ENCODE data around the gene RAI14.
"Not testable (repeated sequence)": the region's sequence is repeated elsewhere in the genome, so short reads cannot be mapped to it uniquely, and the experiment has no call there.

RAI14 gene

DNA sequence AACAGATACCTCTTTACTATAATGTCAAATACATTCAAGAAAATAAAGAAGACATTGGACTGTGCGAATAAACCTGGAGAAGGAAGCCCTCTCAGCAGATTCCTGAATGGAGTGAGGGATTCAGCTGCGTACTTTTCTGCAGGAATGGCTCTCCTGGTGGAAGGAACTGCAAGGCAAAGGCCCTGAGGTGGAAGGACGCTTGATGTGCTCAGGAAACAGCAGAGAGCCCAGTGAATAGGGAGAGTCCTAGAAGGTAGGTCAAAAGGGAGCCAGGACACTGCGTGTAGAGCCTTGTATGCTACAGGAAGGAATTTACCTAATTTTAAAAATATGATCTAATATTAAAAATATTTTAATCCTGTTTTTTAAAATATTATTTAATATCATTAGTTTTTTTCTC, 114.4 kb downstream of the RAI14 start:
- no peak for DNase-seq (ENCODE audit: low spot score)

DNA sequence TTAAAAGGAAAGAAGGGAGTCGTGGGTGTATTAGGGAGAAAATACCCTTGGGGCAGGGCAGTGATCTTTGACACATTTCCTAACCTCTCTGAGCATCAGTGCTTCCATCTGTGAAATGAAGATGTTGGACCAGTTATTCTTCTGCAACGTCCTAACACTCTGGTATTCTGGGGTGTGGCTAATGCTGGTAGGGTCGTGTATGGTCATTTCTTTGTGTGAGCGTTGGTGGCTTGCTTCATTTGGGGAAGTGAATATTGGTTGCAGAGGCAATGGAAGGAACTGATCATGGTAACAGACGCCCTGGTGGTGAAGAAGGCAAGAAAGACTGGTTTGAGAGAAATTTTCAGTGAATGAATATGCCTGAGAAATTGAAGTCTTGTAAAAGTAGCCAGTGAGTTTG, 114.9 kb downstream of the RAI14 start:
- no peak for DNase-seq (ENCODE audit: low spot score)

DNA sequence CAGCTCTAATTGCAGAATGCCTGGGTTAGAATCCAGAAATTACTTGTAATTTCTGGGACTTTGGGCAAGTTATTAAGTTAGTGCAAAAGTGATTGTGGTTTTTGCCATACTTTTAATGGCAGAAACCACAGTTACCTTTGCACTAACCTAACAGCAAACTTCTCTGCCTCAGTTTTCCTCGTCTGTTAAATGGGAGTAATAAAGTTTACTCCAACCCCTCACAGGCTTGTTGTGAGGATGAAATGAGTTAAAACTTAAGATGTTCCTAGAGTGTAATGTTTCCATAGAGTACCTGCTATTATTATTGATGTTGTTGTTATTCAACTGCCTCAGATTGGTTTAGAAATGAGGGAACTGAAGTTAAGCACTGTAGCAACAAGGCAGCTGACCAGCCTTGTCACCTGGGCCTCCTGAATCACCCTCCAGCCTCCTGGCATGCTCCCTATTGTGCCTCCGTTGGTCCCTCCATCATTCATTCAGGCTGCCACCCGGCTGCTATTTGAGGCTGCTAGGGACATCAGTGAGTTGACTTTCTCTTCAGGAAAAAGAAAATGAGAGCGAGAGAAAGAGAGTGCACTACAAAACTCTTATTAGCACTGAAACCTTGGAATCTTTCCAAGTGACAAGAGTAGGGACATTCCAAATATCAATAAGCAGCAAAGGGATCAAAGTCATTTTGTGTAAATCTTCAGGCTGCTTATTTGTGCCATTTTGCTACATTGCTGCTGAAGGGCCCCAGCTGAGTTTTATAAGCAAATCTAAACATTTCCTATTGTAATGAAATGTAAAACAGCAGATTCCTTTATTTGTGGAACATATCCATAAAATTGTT, 116.4 kb downstream of the RAI14 start:
- no peak for DNase-seq (ENCODE audit: low spot score)

DNA sequence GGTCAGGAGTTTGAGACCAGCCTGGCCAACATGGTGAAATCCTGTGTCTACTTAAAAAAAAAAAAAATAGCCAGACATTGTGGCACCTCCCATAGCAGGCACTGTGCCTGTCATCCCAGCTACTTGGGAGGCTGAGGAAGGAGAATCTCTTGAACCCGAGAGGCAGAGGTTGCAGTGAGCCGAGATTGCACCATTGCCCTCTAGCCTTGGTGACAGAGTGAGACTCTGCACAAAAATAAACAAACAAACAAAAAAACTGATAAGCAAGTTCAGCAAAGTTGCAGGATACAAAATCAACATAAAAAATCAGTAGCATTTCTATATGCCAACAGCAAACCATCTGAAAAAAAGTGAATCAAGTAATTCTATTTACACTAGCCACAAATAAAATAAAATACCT, 118.0 kb downstream of the RAI14 start:
- no peak for DNase-seq (ENCODE audit: low spot score)

DNA sequence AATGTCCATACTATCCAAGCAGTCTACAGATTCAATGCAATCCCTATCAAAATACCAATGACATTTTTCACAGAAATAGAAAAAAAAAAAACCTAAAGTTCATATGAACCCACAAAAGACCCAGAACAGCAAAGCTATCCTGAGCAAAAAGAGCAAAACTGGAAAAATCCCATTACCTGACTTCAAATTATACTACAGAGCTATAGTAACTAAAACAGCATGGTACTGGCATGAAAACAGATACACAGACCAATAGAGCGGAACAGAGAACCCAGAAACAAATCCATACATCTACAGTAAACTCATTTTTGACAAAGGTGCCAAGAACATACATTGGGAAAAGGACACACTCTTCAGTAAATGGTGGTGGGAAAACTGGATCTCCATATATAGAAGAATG, 118.5 kb downstream of the RAI14 start:
- not testable (repeated sequence) for DNase-seq (ENCODE audit: low spot score)

DNA sequence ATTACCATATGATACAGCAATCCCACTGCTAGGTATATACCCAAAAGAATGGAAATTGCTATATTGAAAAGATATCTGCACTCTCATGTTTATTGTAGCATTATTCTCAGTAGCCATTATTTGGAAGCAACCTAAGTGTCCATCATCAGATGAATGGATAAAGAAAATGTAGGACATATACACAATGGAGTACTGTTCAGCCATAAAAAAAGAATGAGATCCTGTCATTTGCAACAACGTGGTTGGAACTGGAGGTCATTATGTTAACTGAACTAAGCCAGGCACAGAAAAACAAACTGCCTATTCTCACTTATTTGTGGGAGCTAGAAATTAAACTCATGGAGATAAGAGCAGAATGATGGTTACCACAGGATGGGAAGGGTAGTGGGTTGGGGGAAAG, 119.8 kb downstream of the RAI14 start:
- DNase-seq (ENCODE audit: low spot score) = no peak

DNA sequence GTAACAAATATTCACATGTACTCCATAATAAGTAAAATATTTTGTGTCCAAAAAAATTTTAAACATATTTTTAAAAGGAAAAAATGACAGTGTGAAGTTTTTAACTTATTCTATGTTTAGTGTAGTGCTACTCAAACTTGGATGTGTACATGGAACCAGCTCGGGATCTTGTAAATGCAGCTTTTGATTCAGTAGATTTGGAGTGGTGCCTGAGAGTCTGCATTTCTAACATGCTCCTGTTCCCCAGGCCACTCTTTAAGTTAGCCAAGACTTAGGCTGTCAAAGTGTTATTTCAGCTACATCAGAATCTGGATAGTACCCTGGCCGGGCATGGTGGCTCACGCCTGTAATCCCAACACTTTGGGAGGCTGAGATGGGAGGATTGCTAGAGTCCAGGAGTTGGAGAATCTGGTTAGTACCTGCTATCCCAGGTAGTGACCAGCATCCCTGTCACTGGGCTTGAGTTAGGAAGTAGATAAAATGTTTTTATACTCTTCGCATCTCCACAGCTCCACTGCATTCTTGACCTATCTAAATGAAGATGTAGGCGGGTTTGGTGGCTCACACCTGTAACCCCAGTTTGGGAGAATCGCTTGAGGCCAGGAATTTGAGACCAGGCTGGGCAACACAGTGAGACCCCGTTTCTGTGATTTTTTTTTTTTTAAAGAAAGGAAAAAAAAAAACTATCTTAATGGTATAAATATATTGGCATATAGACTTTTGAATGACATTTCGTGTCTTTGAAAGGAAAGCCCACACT, 122.1 kb downstream of the RAI14 start:
- no peak for DNase-seq (ENCODE audit: low spot score)

DNA sequence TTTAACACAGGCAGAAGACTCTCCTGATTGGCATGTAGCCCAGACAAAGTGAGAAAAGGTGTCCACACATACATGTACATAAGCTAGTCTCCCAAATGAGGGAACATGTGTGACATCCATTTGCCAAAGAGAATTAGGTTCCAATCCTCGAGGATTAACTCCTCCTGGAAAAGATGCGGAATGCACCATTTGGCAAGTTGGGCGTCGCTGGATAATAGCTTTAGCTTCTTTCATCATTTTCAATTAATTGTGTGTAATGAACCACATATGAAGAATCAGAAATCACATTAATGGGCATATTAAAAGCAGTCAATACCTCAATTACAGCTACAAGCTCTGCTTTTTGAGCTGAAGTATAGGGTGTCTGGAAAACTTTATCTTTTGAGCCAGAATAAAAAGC, 127.8 kb downstream of the RAI14 start:
- not testable (repeated sequence) for DNase-seq (ENCODE audit: low spot score)

DNA sequence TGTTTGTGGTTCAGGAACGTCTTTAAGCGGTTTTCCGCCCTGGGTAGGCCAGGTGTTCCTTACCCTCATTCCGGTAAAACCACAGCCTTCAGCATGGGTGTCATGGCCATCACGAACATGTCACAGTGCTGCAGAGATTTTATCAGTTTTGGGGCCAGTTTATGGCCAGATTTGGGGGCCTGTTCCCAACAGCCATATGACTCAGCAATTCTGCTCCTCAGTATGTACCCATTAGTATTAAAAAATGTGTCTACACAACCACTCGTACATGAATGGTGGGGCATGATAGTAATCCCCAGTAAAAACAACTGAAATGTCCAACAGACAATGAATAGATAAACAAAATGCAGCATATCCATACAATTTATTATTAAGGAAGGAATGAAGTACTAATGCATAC, 130.9 kb downstream of the RAI14 start:
- DNase-seq (ENCODE audit: low spot score) = no peak

DNA sequence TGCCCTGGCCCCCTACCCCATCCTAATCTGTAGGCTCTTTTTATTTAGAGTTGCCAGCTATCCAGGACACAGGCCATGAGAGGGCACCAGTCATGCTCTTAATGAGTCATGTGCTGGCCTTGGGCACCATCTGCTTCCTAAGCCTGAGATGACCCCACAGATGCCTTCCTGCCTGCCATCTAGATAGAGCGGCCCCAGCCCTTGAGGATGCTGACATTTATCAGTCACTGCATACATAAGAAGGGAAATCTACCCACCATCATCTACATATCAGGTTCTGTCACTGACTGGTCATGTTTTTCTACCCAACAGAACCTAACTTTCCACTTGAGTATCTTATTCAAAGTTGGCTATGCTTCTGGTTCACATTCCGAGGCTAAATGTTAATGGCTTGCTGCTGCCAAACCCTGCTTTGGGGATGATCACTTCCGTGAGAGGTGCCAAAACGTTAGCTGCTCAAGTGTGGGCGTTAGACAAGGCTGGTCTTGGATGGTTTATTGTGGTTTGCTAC, 132.9 kb downstream of the RAI14 start:
- DNase-seq (ENCODE audit: low spot score) = no peak

DNA sequence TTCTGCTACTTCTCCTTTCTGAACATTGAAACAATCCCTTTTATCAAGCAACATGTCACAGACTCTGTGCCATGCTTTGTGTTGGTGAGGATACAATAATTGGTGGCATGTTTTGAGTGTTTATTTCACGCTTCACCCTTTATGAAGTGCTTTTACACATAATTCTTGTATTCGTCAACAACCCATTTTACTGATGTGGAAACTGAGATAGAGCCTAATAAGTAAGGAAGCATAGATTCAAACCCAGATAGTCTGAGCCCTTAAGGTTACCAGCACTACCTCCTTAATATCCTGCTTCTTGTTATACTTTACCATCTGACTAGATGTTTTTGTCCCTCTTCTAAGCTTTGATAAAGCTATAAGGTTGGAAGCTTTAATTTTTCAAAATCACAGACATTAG, 133.5 kb downstream of the RAI14 start:
- no peak for DNase-seq (ENCODE audit: low spot score)

DNA sequence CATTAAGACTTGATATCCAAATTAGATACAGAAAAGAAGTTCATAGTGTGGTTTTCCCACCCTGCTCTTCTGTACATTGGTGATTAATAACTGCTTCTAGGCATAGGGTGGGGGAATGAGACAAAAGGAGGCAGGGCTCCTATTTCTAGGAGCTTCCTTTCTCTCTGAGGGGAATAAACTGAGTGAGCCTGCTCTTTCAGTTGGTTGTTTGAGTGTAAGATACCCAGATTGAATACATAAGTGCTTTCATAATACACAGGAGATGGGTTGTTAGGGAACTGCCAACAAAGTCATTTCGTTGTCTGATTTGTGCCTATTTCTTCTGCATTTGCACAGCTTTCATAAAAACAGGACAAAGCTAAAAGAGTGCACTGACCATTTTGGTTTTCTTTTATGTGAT, 133.9 kb downstream of the RAI14 start:
- no peak for DNase-seq (ENCODE audit: low spot score)

DNA sequence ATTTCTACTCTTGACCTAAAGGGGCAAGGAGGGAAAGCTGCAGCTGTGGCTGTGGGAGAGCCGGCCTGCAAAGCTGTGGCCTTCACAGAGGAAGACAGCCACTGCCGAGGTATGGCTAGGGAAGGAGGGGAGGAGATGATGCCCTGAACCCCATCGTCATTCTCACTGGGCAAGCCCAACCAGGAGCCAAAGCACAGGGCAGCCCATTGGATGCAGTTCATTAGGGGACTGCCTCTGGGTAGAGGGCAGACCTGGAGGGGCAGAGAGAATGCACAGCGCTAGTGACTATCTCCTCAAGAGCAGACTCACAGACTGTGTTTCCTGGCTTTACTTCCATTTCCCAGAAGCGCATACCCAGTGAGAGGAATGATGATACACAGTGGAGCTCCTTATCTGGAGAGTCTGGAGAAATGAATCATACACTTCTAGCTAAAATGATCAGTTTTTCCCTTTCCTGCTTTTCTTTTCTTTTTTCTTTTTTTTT, 135.7 kb downstream of the RAI14 start:
- DNase-seq (ENCODE audit: low spot score) = peak; percentile 51

DNA sequence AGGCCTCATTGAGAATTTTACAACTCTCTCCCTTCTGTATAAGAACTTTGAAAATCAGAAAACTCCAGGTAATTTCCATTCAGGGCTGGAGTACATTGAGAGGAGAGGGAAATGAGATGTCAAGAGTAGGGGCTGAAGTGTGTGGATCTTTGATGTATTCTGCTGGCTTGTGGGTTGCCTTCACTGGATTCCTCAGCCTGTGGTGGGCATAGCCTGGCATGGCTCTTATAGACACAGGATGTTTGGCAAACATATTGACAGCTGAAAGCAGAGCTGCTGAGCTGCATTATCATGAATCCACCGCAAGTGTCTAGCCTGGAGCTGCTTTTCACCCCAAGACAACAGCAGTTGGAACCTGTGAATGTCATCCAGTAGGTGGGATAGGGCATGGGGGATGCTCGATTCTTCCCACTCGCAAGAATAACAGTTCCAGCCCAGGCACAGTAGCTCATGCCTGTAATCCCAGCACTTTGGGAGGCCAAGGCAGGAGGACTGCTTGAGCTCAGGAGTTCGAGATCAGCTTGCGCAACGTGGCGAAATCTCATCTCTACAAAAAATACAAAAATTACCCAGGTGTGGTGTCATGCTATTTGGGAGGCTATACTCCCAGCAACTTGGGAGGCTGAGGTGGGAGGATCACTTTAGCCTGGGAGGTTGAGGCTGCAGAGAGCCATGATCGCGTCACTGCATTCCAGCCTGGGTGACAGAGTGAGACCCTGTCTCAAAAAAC, 146.9 kb downstream of the RAI14 start:
- no peak for DNase-seq (ENCODE audit: low spot score)

DNA sequence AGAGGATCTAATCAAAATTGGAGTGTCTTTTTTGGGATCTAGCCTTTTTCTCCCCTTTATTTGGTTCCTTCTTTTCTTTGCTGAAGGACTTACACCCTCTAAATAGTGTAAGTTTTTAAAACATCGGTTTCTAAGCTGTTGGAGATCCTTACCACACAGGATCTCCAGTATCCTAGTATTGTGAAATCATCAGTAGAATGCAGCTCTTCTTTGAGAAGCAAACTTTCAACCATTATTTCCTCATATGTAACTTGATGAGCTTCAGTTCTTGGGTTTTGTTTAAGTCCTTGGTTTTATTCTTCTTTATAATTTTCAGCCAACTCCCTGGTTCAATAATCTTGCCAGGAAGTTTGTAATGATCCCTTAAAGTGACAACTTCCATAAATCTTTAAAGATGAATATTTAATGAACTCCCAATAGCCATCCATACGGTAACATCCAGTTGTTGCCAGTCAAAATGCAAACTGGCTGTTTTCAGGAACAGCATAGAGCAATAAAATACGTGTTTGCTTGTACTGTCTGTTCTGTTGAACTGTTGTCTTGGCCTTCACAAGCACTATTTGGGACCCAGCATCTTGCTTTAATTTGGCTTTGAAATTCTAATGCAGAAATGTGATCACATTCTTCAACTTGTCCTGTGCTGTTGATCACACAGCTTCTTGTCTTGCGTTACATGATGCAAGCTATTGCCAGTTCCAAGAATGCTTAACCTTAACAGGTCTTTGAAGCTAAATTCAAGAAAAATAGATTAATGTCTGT, 148.0 kb downstream of the RAI14 start:
- no peak for DNase-seq (ENCODE audit: low spot score)

DNA sequence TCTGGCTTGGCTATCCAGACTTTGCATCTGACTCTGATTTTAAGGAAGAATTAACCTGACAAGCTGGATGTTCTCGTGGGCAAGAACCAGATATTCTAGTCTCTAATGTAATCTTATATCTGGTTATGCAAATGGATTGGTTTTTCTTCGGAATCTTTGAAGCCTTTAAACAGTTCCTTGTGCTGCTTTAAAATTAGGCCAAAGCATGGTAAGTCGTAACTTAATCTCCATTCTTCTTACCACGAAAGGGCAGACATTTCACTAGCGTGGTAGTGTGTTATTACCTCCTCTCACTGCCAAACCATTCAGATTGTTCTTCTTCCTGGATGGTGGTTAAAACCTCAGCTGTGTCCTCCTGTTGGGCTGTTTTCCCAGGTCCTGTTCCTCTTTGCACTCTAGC, 148.8 kb downstream of the RAI14 start:
- no peak for DNase-seq (ENCODE audit: low spot score)

DNA sequence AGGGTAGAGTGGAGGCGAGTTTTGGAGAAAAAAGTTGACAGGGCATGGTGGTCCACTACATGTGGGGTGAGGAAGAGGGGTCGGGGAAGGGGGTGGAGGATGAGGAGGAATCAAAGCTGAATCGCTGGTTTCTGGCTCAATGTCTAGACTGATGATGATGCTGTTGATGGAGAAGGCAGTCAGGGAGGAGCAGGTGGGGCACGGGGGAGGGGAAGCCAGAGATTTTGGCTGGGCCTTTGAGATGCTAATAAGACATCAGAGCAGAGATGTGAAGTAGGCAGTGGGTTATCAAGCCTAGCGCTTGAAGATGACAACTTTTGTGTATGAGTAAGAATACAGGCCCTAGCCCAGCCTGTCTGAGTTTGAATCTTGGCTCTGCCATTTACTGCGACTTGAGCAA, 150.4 kb downstream of the RAI14 start:
- DNase-seq (ENCODE audit: low spot score) = no peak

DNA sequence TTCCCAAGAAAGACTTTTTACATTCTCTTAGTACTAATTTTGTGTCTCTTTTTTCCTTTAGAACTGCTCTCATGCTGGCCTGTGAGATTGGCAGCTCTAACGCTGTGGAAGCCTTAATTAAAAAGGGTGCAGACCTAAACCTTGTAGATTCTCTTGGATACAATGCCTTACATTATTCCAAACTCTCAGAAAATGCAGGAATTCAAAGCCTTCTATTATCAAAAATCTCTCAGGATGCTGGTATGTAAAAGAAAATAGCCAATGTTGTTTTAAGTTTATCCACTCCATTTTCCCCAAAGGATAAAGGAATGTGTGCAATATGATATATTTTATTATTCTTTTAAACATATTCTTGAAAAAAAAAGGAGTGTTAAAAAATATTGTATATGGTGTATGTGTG, 155.6 kb downstream of the RAI14 start:
- peak; percentile 32 for DNase-seq (ENCODE audit: low spot score)

DNA sequence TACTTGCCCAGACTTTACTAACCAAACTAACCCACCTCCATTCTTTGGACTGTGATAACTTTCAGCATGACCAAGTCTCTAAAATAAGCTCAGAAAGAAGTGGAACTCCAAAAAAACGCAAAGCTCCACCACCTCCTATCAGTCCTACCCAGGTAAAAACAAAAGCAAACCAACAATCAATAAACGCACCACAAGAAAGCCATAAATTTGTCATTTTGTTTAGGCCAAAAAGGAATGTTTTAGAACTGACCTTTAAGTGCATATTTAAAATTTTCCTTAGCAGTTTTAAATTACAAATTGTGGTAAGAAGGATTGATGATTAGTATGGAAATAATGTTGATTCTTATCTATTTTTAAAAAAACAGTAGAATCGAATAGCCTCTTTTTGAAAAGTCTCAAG, 157.4 kb downstream of the RAI14 start:
- no peak for DNase-seq (ENCODE audit: low spot score)

DNA sequence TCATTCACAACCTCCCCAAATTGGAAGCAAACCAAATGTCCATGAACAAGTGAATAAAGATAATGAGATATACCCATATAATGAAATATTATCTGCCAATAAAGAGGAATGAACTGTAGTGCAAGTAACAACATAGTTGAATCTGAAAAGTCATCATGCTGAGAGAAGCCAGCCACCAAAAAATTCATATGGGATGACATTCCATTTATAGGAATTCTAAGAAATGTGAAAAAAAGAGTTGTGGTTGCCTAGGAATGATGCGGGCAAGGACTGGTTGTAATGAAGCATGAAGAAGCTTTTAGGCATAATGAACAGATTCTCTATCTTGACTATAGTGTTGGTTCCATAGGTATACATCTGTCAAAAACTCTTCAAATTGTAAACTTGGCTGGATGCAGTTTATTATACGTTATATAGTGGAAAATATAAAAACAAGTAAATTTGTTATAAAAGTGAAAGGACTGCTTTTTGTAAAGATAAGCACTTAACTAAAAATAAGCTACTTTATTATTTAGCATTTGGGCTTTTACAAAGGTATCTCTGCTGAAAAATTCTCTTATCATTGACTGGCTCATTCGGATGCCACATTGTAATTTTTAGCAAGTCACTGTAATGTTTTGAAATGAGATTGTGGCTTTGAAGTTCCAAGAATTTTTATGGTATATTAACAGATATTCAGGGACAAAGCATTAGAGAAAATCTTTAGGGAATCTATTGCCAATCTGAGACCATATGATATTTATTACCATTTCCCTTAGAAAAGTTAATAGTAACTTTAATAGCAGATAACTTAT, 161.6 kb downstream of the RAI14 start:
- peak; percentile 16 for DNase-seq (ENCODE audit: low spot score)

DNA sequence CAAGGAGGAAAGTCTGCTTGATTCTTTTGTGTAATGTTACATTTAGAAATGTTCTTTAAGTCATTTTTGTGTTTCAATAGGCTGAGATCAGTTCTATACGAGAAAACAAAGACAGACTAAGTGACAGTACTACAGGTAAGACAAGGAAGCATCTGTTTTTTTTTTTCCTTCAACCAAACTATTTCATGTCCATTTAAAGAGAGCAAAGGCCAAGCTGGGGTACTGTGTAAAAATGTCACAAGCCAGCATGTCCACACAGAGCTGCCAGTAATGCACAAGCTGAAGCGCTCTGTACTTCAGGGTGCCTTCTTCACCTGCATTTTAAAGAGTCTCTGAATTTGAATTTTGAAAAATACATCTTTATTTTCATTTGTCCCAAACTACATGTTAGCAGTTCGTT, 162.6 kb downstream of the RAI14 start:
- DNase-seq (ENCODE audit: low spot score) = no peak

Measured in hepatic stellate cell (primary cell).